GM18873 (cell line): ENCODE results near the gene PRKAR1B.

ENCODE experiments used
- ATAC-seq: cut with Tn5 transposase; IDR thresholded peaks from one replicate; pipeline ENCODE4 v1.9.1; 2021; ENCODE audit warnings: mild to moderate bottlenecking, moderate library complexity, moderate number of reproducible peaks; ENCODE audit not compliant: unreplicated experiment, low FRiP score

Gene PRKAR1B

DNA sequence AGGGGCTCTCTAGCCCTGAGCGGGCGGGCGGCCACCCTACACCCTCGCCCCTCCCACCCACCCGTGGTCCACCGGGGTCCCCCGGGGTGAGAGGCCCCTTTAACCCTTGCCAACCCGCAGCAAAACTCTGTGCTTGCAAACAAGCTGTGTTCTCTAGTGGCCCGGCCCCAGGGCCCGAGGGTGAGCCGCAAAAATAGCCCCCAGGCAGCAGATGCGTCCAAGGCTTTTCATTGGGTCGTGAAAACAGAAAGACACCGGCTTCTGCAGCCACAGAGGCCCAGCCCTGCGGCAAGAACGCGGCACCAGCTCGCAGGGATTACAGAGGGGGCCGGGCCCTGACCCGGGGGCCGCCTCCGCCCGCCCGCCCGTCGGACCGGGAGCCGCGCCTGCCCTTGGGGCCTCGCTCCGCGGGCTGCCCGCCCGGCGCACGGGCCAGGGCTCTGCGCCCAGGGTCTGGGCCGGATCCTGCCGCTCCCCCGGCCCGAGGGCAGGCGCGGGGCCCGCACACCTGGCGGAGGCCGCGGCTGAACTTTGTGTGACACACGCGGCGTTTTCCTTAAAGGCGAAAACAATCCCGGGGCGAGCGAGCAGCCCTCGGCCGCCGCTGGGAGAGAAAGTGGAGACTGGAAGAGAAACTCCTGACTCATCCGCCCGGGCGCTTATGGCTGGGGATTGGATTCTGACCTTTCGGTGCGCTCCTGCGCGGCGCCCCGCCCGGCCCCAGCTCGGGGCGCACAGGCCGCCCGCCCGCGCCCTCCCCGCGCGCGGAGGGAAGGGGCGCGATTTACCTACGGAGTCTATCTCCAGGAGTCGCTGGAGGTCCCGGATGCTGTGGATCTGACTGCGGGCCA lies 210.2 kb downstream of the PRKAR1B start:
- ATAC-seq: no peak

DNA sequence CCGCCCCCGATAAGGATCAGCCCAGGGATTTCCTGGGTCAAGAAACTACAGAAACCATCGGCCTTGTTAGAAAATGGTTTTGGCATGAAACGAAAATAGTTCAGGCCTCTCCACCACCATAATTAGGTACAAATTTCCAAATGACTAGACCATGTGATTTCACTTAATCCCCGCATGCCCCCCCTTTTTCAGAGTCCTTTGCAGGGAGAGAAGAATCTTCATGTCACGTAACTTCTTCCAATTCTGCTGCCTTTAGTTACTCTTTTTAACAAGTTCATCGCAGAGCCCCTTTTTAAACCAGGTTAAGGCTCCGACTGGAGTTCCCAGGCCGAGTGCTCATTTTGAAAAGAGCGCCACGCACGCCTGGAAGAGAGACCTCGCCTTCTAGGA lies 210.9 kb downstream of the PRKAR1B start:
- ATAC-seq: no peak

DNA sequence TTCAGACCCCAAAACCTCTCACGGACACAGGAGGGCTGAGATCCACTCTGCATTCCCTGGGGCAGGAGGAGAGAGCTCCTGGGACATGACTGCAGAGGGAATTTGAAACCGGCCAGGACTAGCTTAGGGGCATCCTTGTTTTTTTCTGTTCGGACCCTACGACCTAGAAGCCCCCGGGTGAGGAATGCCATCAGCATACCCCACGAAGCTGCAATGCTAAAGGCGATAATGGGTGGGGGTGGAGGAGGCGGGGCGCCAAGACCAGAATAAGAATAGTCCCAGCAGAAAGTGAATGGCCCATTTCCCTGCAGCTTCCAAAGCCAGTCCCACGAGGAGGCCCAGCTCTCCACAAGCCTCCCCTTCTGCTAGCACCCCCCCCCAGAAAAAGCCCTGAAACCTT lies 211.5 kb downstream of the PRKAR1B start:
- no peak for ATAC-seq

DNA sequence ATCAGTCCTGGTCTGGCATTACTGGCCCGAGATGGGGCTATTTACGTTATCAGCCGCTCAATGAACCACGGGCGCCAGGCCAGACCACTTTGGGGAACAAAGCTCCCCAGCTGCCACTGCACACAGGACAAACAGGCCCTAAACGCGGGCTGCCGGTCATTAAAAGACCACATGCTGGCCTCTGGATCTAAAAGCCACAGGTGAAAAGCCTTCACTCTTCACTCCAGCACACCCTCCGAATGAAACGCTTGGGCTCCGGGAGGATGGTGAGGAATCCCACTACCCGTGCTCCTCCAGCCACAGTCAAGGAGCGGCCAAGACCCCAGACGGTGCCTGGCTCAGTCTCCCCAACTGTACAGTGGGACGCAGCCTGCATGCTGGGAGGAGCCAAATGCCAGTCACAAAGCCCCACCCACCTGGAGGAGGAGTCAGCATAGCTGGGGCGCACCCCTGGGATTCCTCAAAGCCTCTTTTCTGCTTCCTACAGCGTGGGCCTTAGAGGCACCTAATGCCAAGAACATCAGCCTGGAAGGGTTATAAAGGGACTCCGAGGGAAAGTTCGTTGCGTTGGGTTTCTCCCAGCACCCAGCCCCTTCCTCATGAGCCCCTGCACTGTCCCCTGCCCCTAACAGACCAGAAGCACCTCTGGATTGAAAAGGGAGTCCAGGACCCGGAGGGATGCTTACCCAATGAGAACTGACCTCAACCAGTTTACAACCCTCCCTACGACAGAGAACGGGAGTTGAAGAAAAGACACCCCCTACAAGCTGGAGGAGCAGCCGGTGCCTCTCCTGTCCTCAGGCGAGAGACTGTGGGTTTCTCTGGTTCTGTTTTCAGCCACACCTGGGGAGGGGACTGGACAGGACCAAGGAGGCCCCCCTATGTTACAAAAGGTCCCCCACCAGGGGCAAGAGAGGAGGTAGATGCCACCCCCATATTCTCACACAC lies 212.2 kb downstream of the PRKAR1B start:
- ATAC-seq: no peak

- no peak for ATAC-seq
Measured at GRCh38 chr7:514242-514641, 212.8 kb downstream of the PRKAR1B start.

DNA sequence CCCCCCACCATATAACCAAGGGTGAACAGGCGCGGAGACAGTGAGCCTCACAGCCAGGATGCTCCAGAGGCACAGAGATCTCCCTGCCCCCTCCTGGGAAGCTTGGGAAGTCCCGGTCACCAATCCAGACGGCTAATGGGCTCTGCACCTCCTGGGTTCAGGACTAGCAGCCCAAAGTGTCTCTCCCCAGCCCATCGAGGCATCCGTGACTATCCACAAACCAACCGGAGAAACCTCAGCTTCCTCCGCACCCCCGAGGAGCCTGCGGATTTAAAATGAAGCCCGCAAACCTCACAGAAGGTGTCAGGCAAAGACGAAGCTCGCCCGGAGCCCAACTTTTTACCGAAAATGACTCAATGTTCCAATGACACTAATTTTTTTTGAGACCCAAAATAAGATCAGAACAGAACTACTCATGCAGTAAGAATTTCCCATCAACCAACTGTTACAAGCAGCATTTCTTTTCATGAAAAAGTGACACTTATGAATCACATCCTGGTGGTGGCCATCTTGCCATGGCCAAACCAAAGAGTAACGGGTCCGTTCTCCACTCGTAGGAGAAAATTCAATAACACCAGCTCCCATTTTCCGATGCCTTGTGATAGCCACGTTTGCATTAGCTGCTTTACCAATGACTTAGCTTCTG lies 213.4 kb downstream of the PRKAR1B start:
- ATAC-seq: no peak

DNA sequence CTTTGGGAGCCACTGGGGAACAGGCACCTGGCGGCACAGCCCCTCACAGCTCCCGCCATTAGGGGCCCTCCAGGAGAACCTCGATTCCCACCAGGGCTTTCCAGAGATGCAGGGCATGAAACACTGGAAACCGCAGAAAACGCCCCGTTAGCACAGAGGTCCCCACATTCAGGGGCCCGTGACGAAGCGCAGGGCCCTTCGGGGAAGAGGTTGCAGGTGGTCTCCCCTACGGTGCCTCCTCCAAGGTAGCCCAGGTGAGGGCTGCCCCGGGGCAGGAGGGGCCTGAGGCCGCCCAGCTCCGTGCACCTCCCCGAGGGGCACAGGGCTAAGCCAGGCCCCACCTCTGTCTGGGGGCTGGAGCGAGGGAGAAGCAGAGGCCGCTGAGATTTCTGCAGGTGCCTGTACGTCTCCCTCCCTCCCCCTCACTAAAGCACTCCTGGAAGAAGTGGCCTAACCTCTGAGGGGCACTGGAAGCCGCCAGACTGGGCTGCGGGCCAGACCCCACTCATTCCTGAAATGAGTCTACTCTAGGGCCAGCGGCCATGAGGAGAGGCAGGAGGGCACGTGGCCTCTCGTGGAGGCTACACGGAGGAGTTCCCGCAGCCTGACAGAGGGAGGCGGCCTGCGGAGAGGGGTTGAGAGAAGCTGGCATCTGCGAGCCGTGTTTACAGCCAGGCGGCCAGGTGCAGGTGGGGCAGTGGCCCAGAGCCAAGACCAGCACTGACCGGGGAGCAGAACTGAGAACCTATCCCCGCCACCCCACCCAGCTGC lies 214.4 kb downstream of the PRKAR1B start:
- ATAC-seq: no peak

DNA sequence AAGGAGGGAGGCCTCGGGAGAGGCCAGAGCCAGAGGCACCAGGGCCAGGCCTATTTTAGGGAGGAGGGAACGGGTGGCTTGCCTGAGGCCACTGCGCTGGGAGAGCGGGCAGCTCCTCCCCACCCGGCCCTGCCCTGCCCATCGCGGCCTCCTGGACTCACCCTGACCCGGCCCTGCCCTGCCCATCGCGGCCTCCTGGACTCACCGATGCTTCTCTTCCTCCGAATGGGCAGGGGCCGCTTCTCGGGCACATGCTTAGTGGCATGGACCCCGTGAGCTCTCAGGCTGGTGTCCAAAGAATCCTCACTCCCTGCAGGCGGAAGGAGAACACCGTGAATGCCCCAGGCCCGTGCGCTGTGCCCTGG lies 215.0 kb downstream of the PRKAR1B start:
- no peak for ATAC-seq

- ATAC-seq: no peak
Measured at GRCh38 chr7:511476-512145, 215.5 kb downstream of the PRKAR1B start.

DNA sequence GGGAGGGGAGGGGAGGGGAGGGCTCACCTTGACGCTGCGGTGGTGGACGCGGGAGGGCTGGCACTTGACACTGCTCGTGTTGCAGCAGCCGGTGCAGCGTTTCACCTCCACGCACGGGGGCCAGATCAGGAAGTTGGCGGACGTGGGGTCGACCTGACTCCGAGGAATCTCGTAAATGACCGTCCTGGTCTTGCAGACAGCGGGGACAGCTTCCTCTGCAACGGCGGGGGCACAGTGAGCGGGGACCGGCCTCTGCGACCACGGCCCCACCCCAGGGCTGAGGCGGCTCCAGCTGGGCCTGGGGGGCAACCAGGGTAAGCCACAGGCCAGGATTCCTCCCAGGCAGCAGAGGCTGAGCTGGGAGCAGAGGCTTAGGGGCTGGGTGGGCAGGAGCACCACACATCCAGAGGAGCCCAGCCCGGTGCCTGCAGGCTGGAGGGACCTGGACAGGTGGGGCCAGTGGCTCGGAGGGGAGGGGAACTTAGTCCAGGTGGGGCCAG lies 216.2 kb downstream of the PRKAR1B start:
- no peak for ATAC-seq

- ATAC-seq: no peak
Measured at GRCh38 chr7:510131-510481, 217.0 kb downstream of the PRKAR1B start.

DNA sequence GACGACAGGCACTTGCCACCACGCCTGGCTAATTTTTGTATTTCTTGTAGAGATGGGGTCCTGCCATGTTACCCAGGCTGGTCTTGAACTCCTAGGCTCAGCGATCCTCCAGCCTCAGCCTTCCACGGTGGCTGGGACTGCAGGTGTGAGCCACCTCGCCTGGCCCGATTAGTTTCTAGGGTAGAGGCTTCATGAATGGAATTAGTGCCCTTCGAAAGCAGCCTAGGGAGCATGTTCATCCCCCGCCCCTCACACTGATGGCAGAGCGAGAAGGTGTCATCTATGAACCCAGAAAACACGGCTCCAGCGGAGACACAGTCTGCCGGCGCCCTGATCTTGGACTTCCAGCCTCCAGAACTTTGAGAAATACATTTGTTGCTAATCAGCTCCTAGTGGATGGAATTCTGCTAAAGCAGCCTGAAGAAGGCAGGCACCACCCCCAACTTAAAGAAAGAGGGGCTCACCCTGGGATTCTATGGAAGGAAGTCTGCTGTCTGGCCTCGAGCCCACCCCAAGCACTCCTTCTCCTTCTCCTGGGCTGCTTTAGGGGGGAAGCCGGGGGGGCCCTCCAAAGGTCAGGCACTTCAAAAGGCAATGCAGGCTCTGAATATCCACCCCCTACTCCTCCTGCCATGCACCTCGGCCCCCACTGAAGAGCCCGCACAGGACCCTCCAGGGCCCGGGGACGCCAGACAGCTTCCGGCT lies 217.5 kb downstream of the PRKAR1B start:
- no peak for ATAC-seq

DNA sequence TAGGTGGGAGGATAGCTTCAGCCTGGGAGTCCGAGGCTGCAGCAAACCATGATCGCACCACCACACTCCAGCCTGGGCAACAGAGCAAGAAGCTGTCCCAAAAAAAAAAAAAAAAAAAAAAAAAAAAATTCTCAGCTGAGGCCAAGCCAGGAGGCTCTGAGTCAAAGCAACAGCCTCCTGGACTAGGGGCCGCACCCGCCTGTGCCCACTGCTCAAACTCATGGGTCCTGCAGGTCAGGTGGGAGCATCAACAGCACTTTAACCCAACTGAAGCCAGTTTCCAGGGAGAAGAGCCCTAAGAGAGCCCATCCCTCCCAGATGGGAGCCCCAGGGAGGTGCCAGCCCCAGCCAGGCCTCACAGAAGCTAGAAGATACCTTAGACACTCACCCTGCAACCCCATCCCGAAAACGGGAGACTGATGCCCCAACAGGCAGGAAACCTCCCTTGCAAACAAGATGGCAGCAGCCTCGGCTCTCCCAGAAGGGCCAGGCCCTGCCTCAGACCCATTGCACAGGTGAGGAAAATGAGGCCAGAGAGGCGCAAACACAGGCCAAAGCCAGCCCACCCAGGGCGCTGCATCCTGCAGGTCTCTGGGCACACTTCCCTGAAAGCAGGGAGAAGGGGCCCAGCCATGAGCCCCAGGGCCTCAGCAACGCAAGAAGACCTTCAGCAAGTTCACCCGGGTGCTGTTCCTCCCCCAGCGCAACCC lies 218.5 kb downstream of the PRKAR1B start:
- no peak for ATAC-seq

DNA sequence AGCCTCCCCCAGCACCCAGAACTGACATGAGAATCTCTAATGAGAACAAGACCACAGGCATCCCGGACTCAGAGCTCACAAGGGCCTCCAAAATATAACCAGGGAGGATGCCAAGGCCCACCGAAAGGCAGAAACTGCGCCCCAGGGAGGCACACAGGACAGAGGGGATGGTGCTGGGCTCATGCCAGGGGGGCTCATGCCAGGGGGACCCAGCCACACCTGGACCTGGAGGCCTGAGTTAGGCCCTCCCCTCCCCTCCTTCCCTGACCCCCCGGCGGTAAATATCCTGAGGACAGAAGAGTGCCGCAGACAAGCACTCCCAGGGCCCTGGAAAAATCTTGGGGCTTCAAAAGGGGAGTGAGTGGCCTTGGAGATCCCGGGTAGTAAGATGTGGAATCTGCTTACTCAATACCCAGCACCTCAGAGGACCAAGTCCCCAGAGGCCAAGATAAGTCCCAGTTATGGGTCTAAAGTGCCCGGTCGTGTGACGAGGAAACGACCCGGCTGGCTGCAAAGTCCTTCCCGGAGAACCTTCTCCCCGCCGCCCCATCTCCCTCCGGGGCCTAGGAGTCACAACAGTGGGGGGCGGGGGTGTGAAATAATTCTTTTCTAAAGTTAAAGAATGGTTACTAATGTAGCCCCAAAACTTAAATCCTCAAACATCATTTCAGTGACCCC lies 219.3 kb downstream of the PRKAR1B start:
- ATAC-seq: no peak

DNA sequence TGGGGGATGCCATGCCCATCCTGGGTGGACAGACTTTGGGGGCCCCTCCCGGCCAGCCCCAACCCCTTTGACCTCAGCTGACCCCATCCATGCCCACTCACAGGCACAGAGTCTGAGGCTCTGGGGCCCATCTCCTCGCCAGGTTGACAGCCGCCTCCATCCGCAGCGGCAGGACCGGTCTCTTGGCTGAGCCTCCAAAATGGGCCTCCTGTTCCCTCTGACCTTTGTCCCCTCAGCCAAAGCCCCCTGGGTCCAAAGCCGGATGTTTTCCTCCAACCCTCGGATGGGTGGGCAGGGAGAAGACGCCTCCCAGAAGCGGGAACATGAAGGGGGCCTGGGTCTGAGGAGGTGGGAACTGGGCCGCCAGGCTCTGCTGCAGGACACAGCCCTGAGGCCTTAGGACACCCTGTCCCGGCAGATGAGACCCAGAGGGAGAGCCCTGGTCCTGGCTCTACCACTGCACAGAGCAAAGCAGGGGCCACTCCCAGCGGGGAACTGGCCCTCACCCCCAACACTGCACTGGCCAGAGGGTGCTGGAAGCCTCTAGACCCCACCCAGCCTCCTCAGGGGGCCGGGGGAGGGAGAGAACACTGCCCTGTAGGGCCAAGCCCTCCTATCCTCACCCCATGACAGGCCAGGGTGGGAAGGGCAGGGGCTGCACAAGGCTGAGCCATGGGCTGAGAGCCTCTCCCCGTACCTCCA lies 220.0 kb downstream of the PRKAR1B start:
- ATAC-seq: no peak

DNA sequence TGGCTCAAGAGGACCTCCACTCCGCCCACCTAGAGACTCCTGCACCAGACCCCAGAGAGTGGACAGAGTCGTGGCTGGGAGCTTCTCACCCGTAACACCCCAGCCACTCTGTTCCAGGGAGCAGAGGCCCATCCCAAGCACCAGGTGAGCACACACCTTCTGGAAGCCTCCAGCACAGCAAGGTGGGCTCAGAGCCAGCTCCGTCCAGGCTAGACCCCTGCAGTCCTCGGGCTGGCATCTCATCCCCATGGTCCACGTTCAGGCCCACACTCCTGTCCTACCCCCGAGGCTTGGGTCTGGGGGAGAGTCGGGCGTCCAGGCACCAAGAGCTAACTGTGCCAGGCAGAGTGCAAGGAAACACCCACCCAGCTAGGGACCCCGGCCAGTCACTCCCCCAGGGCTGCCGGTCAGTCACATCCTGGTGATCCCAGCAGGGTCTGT lies 220.7 kb downstream of the PRKAR1B start:
- no peak for ATAC-seq

DNA sequence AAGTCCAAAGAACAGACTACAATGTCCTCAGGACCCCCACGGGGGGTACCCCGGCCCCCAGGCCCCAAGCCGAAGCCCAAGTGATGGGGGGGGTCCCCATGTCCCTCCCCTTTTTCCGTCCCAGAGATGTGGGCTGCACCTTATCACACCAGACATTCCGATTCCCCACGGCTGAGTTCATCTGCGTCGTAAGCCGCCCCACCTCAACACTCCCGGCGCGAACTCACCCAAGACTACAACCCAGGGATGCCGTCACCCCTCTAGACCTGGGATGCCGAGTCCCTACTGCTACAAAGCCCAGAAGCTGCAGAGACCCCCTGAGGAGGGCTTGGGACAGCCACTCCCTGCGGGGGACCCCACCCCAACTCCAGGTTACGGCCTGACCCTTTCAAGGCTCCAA lies 221.9 kb downstream of the PRKAR1B start:
- no peak for ATAC-seq
